WTC11 (cell line): ENCODE results near the gene DNAJC5G. TPM values are rescaled to one million over a fixed set of nuclear protein-coding genes. Genes with fewer than 3 reads are reported as not detected.

Experiments used
- ATAC-seq: fragments of 200-7000 bp; cut with Tn5 transposase; 2 replicates; pipeline ENCODE4 v1.10.0; 2021; ENCODE audit warnings: mild to moderate bottlenecking, moderate library complexity
- CTCF ChIA-PET: fragments of 300-600 bp; sonication (Branson Sonifier 250); formaldehyde crosslinking; loops from one replicate; lab custom pipeline; 2021; ENCODE audit warnings: antibody characterized with exemption; lab: Charles Lee
- POLR2A ChIA-PET: fragments of 350-600 bp; sonication (Branson Sonifier 250); formaldehyde crosslinking; loops from one replicate; lab custom pipeline; 2021; ENCODE audit warnings: antibody characterized with exemption; lab: Charles Lee
- DNase-seq: peaks from one replicate; pipeline ENCODE4 v3.0.0; 2021; ENCODE audit warnings: low spot score
- H3K27ac Mint-ChIP-seq: 2 replicates; pipeline ENCODE4 v1.8.0; 2021; ENCODE audit warnings: mixed read lengths
- H3K27me3 Mint-ChIP-seq: 2 replicates; pipeline ENCODE4 v1.8.0; 2021; ENCODE audit warnings: low read depth, mild to moderate bottlenecking, moderate library complexity, mixed read lengths
- H3K36me3 Mint-ChIP-seq: 2 replicates; pipeline ENCODE4 v1.8.0; 2021; ENCODE audit warnings: mixed read lengths
- H3K4me1 Mint-ChIP-seq: 2 replicates; pipeline ENCODE4 v1.8.0; 2022; ENCODE audit warnings: mixed read lengths
- H3K4me3 Mint-ChIP-seq: 2 replicates; pipeline ENCODE4 v1.8.0; 2021; ENCODE audit warnings: mild to moderate bottlenecking, moderate library complexity, mixed read lengths
- H3K9me3 Mint-ChIP-seq: 2 replicates; pipeline ENCODE4 v1.8.0; 2021; ENCODE audit warnings: mixed read lengths
- CBFB ChIP-seq: sonication (generic); formaldehyde crosslinking; IDR thresholded peaks from 2 replicates; pipeline ENCODE4 v1.8.1; 2022; ENCODE audit warnings: mild to moderate bottlenecking, low read depth, missing genetic modification reagents
- CREM ChIP-seq: sonication (generic); formaldehyde crosslinking; IDR thresholded peaks from 2 replicates; pipeline ENCODE4 v1.8.1; 2022; ENCODE audit warnings: mild to moderate bottlenecking, missing genetic modification reagents, moderate library complexity
- CTCF ChIP-seq: fragments of 200-600 bp; IDR thresholded peaks from 2 replicates; pipeline ENCODE4 v1.8.0; 2022; ENCODE audit warnings: antibody characterized with exemption
- FOXK1 ChIP-seq: sonication (generic); formaldehyde crosslinking; IDR thresholded peaks from 2 replicates; pipeline ENCODE4 v1.8.0; 2022; ENCODE audit warnings: mild to moderate bottlenecking, moderate library complexity, missing genetic modification reagents
- FOXP1 ChIP-seq: sonication (generic); formaldehyde crosslinking; IDR thresholded peaks from 2 replicates; pipeline ENCODE4 v1.8.0; 2022; ENCODE audit warnings: missing genetic modification reagents, mild to moderate bottlenecking, moderate library complexity, borderline replicate concordance
- GTF2I ChIP-seq: fragments of 250-450 bp; sonication (Bioruptor Pico); conservative IDR thresholded peaks from 2 replicates; pipeline ENCODE4 v1.4.0; 2021; ENCODE audit warnings: mild to moderate bottlenecking
- MYBL2 ChIP-seq: sonication (generic); formaldehyde crosslinking; IDR thresholded peaks from 2 replicates; pipeline ENCODE4 v1.8.1; 2023; ENCODE audit warnings: mild to moderate bottlenecking, moderate library complexity, missing genetic modification reagents
- NFATC4 ChIP-seq: fragments of 250-450 bp; sonication (Bioruptor Pico); IDR thresholded peaks from 2 replicates; pipeline ENCODE4 v1.9.0; 2021; ENCODE audit warnings: mild to moderate bottlenecking
- NFE2L1 ChIP-seq: sonication (generic); formaldehyde crosslinking; IDR thresholded peaks from 2 replicates; pipeline ENCODE4 v1.8.1; 2023; ENCODE audit warnings: missing genetic modification reagents
- NFYB ChIP-seq: sonication (generic); formaldehyde crosslinking; conservative IDR thresholded peaks from 2 replicates; pipeline ENCODE4 v1.8.0; 2022; ENCODE audit warnings: low read depth, missing genetic modification reagents
- NR2C2 ChIP-seq: sonication (generic); formaldehyde crosslinking; IDR thresholded peaks from 2 replicates; pipeline ENCODE4 v1.8.0; 2022; ENCODE audit warnings: mild to moderate bottlenecking, missing genetic modification reagents
- NR3C1 ChIP-seq: sonication (generic); formaldehyde crosslinking; conservative IDR thresholded peaks from 2 replicates; pipeline ENCODE4 v1.8.1; 2023; ENCODE audit warnings: low read depth, mild to moderate bottlenecking, missing genetic modification reagents
- RORB ChIP-seq: fragments of 250-450 bp; sonication (Bioruptor Pico); IDR thresholded peaks from 2 replicates; pipeline ENCODE4 v1.9.0; 2021; ENCODE audit warnings: mild to moderate bottlenecking
- ZBTB21 ChIP-seq: sonication (generic); formaldehyde crosslinking; IDR thresholded peaks from 2 replicates; pipeline ENCODE4 v1.8.1; 2023; ENCODE audit warnings: mild to moderate bottlenecking, missing genetic modification reagents, borderline replicate concordance
- ZNF232 ChIP-seq: sonication (generic); formaldehyde crosslinking; IDR thresholded peaks from 2 replicates; pipeline ENCODE4 v1.8.0; 2022; ENCODE audit warnings: mild to moderate bottlenecking, missing genetic modification reagents
- ZNF396 ChIP-seq: fragments of 250-450 bp; sonication (Bioruptor Pico); IDR thresholded peaks from 2 replicates; pipeline ENCODE4 v1.8.0; 2021; ENCODE audit warnings: mild to moderate bottlenecking, moderate library complexity, borderline replicate concordance
- ZNF416 ChIP-seq: fragments of 250-450 bp; sonication (Bioruptor Pico); IDR thresholded peaks from 2 replicates; pipeline ENCODE4 v1.9.0; 2021; ENCODE audit warnings: mild to moderate bottlenecking, inconsistent platforms
- ZNF423 ChIP-seq: fragments of 250-450 bp; sonication (Bioruptor Pico); IDR thresholded peaks from 2 replicates; pipeline ENCODE4 v2.1.2; 2022; ENCODE audit warnings: mild to moderate bottlenecking, moderate library complexity
- total RNA-seq: library from RNA; stranded (reverse); gene quantifications from 3 replicates; pipeline ENCODE4 v1.2.3, GENCODE V29; 2021
- TF ChIP-seq, protein P1 (sequence below): sonication (generic); formaldehyde crosslinking; IDR thresholded peaks from 2 replicates; pipeline ENCODE4 v1.8.1; 2022; ENCODE audit warnings: mild to moderate bottlenecking, moderate library complexity, missing genetic modification reagents
- TF ChIP-seq, protein P2 (sequence below): fragments of 250-450 bp; sonication (Bioruptor Pico); IDR thresholded peaks from 2 replicates; pipeline ENCODE4 v2.1.2; 2022; ENCODE audit warnings: mild to moderate bottlenecking, moderate library complexity
- TF ChIP-seq, protein P3 (sequence below): fragments of 250-450 bp; sonication (Bioruptor Pico); conservative IDR thresholded peaks from 2 replicates; pipeline ENCODE4 v1.9.0; 2021; ENCODE audit warnings: mild to moderate bottlenecking

The DNAJC5G gene
- total RNA-seq, 1 experiment from 2014 or later: 0.44 TPM

DNA sequence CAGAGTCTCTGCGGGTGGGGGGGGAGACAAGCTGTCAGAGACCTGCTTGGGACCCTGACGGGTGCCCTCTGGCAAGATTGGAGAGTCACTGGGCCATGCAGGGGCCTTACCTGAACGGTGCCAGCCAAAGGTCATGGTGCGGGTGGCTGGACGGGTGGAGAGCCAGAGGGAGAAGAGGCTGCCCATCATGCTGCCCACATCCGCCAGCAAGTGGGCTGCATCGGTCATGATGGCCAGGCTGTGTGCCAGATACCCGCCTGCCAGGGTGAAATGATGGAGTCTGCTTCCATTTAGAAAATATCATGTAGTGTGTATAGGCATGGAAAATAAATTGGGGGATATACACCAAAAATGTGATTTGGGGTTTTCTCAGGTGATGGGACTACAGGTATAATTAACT, 17.2 kb upstream of the DNAJC5G start:
- TF ChIP-seq CBFB (CRISPR knock-in tag) (no peak), CTCF (no peak), ZNF416 (no peak), RORB (CRISPR knock-in tag) (no peak), ZNF232 (CRISPR knock-in tag) (no peak), MYBL2 (CRISPR knock-in tag) (no peak), CREM (CRISPR knock-in tag) (no peak), GTF2I (CRISPR knock-in tag) (no peak), NFATC4 (no peak), FOXP1 (CRISPR knock-in tag) (no peak), NR3C1 (CRISPR knock-in tag) (no peak)
- TF ChIP-seq, protein P1, sequence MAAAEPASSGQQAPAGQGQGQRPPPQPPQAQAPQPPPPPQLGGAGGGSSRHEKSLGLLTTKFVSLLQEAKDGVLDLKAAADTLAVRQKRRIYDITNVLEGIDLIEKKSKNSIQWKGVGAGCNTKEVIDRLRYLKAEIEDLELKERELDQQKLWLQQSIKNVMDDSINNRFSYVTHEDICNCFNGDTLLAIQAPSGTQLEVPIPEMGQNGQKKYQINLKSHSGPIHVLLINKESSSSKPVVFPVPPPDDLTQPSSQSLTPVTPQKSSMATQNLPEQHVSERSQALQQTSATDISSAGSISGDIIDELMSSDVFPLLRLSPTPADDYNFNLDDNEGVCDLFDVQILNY (CRISPR knock-in tag): no peak
- ATAC-seq: no peak
- H3K9me3 Mint-ChIP-seq: no peaks in the 10 kb centered on the region
- peaks cover 30% of the 10 kb centered on the region for H3K27me3 Mint-ChIP-seq
- H3K36me3 Mint-ChIP-seq: no peaks in the 10 kb centered on the region
- POLR2A ChIA-PET: no interaction called here
- peaks cover 10% of the 10 kb centered on the region for H3K4me1 Mint-ChIP-seq
- CTCF ChIA-PET: interaction anchor here (0.6 to 2.5 kb wide), 4 partner anchors 21 to 172 kb away, joined by 3 to 11 read pairs (median 5); no protein-coding TSS in a partner anchor
- DNase-seq: no peak
- no peak overlapping the region for H3K4me3 Mint-ChIP-seq
- no peak overlapping the region for H3K27ac Mint-ChIP-seq

GRCh38 chr2:27261241-27261925, 13.8 kb upstream of the DNAJC5G start:
- DNase-seq (no peak), ATAC-seq (no peak)
- peaks cover 26% of the 10 kb centered on the region for H3K4me1 Mint-ChIP-seq
- ChIA-PET CTCF (interaction anchor here (1.0 to 7.7 kb wide), 7 partner anchors 10 to 174 kb away, joined by 3 to 124 read pairs (median 5); partner anchors contain the start of gene TRIM54), POLR2A (no interaction called here)
- H3K27ac Mint-ChIP-seq: no peak overlapping the region
- H3K4me3 Mint-ChIP-seq: peak overlapping the region; percentile 77
- TF ChIP-seq NFE2L1 (CRISPR knock-in tag) (no peak), ZBTB21 (CRISPR knock-in tag) (no peak), ZNF396 (no peak), FOXK1 (CRISPR knock-in tag) (no peak), NR2C2 (CRISPR knock-in tag) (no peak), NFYB (CRISPR knock-in tag) (no peak), ZNF423 (no peak)
- TF ChIP-seq, protein P2, sequence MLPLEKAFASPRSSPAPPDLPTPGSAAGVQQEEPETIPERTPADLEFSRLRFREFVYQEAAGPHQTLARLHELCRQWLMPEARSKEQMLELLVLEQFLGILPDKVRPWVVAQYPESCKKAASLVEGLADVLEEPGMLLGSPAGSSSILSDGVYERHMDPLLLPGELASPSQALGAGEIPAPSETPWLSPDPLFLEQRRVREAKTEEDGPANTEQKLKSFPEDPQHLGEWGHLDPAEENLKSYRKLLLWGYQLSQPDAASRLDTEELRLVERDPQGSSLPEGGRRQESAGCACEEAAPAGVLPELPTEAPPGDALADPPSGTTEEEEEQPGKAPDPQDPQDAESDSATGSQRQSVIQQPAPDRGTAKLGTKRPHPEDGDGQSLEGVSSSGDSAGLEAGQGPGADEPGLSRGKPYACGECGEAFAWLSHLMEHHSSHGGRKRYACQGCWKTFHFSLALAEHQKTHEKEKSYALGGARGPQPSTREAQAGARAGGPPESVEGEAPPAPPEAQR (CRISPR knock-in tag): no peak
- TF ChIP-seq, protein P3, sequence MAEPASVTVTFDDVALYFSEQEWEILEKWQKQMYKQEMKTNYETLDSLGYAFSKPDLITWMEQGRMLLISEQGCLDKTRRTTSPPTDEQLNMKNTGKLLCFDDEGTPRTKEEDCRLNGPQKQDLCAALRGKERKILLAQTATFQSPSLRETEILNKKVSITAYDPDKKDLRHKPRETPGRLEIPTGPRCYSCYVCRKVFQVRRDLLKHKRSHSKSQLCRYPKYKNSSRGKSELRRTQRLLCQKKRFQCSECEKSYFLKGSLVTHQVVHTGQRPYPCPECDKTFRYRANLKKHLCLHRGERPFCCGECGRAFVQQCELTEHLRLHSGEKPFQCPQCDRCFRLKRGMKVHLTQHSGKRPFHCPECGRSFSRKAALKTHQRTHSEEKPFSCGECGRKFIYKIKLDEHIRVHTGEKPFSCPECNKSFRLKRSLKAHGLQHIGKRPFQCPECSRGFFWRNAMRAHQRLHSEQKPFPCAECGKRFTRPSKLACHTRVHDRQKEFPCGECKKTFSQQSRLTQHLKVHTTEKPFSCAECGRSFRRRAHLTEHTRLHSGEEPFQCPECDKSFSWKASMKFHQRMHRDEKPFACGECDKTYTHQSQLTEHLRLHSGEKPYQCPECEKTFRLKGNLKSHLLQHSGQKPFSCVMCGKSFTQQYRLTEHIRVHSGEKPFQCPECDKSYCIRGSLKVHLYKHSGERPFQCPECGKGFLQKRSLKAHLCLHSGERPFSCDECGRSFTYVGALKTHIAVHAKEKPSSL: no peak
- H3K36me3 Mint-ChIP-seq: no peaks in the 10 kb centered on the region
- H3K27me3 Mint-ChIP-seq: peaks cover 30% of the 10 kb centered on the region
- no peaks in the 10 kb centered on the region for H3K9me3 Mint-ChIP-seq
